Stimulated activated naive CD4-positive, alpha-beta T cell (primary cell): Measurements from ENCODE around the gene INTS14.
"Not testable (repeated sequence)": the region's sequence is repeated elsewhere in the genome, so short reads cannot be mapped to it uniquely, and the experiment has no call there.

Source experiments
- DNase-seq, 6 experiments: peaks; one replicate each; lab custom pipeline; 2025; lab: John Stamatoyannopoulos, UW

Gene INTS14

GRCh38 chr15:65579762-65580161, 31.2 kb downstream of the INTS14 start:
- DNase-seq = no peak

DNA sequence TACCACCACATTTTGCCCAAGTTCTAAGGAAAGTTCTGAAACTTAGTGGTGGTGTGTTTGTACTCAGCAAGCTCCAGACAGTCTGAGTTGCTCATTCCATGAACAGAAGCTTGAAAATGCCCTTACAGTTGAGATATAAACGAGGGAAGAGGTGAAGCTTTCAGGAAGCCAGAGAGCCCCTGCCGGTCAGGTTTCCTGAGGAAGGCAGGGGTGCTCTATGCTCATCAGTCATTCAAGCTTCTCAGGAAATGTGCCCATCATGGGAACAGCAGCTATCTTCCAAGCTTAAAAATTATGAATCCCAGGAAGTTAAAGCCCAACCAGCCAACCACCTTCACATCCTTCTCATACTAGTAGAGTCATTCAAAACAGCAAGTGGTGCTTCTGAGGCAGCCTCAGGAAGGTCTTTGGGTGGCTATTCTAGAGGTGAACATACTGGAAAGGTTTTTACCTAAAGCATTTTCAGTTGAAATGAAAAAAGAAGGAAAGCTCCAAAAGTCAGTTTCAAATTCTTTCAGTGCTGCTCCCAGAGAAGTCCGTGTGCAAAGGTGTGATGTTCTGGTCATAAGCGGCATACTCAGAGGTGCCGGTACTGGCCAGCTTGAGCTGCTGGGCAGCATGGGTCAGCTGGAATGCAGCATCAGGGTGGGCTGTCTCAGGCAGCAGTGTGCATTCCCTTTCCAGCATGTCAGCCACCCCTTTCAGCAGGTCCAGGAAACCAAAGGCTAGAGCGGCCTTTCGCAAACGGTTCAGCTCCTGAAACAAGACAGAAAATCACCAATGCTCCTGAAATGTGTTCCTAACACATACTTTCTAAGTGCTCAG, 31.8 kb downstream of the INTS14 start:
- no peak for DNase-seq

GRCh38 chr15:65577129-65577996, 33.6 kb downstream of the INTS14 start:
- no peak for DNase-seq

- DNase-seq = no peak
Observed at GRCh38 chr15:65576664-65577063, 34.3 kb downstream of the INTS14 start.

DNA sequence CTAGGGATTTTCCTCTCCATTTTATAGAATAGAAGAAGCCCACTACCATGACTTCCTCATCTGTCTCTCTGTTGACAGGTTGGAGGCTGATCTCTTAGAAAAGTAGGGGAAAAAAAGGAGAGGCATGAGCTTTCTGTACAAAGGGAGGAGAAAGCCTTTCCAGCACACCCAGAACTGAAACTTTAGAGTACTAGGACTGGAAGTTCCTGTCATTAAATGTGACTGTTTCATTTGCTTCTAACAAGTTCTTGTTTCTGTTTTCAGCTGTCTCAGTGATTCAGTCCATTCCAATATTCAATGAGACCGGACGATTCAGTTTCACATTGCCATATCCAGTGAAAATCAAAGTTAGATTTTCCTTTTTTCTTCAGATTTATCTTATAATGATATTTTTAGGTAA, 39.0 kb downstream of the INTS14 start:
- no peak for DNase-seq

GRCh38 chr15:65569728-65570127, 41.2 kb downstream of the INTS14 start:
- DNase-seq = no peak

- no peak for DNase-seq
Observed at GRCh38 chr15:65561934-65562333, 49.0 kb downstream of the INTS14 start.

GRCh38 chr15:65559941-65560340, 51.0 kb downstream of the INTS14 start:
- DNase-seq = no peak

DNA sequence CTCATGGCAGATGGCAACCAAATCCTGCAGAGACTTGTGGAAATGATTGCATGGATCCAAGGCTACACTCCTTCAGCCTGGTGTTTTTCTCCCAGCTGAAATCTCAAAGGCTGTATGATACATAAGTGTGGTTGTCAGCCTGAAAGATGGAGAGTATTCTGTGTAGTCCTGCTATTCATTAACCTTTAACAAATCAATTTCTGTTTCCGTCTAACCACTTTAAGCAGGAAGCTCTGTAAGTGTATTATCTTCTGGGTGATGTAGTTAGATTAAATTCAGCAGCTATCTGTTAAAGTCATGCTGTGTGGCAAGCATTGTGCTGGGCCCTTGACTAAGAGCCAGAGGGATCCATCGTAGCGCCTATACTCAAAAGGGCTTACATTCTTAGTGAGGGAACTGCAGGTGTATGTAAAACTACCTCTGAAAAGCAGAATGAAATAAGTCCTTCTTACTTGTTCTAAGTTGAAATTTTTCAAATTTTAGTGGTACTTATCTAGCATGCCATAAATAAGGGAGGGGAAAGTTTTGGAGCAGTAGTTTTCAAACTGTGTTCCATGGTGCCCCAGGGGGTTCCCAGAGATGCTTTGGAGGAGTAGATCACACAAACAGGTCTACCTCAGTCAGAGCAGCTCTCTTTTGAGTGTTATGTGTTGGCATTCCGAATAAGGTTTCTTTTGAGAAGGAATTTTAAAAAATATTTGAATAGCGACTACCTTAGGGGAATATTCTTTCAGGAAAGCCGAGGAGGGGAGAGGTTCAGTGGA, 51.8 kb downstream of the INTS14 start:
- DNase-seq = no peak

- DNase-seq = no peak
Observed at GRCh38 chr15:65558336-65558735, 52.6 kb downstream of the INTS14 start.

- DNase-seq = no peak
Observed at GRCh38 chr15:65556622-65557021, 54.3 kb downstream of the INTS14 start.

GRCh38 chr15:65553691-65554090, 57.2 kb downstream of the INTS14 start:
- no peak for DNase-seq

- DNase-seq = not testable (repeated sequence)
Observed at GRCh38 chr15:65552851-65553250, 58.1 kb downstream of the INTS14 start.

- DNase-seq = no peak
Observed at GRCh38 chr15:65551183-65551582, 59.7 kb downstream of the INTS14 start.

- DNase-seq = no peak
Observed at GRCh38 chr15:65550681-65551098, 60.2 kb downstream of the INTS14 start.

- DNase-seq = not testable (repeated sequence)
Observed at GRCh38 chr15:65549288-65549687, 61.6 kb downstream of the INTS14 start.

- DNase-seq = no peak
Observed at GRCh38 chr15:65547841-65548240, 63.1 kb downstream of the INTS14 start.

DNA sequence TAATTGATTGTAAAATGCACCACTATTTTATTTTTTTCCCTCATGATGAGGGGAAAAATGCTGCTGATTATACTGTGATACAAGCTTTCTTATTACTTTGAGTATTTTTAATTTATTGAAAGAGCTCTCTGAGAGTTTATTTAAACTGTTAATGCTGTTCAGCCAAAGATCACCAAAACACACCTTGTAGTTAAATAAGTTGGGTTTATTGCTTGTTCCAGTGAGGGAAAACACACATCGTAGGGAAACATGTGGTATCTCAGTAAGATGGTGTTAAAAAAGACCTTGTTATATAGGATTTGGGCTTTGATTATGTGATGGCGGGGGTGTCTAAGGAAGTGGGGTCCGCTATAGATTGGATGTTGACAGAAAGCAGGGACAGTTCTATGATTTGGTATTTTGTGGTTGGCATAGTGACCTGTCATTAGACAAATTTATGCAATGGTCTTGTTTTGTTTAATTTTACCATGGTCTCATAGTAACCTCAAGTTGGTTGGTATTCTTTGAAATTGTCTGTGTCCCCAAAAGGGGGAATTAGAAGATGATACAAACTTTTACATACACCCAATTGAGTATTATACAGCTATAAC, 69.6 kb downstream of the INTS14 start:
- DNase-seq = no peak

DNA sequence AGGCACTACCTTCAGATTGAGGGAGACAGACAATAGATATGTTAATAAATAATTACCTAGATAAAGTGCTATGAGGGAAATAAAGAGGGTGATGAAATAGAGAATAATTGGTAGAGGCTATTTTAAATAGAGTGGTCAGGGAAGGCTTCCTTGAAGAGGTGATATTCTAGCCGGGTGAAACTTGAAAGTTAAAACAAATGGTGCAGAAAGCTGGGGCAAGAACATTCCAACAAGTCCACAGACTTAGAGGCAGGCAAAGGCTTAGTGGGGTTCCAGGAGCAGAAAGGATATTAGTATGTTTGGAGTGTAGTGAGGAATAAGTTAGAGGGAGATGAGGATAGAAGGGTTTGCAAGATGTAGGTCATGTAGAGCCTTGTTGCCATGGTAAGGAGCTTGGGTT, 70.6 kb downstream of the INTS14 start:
- DNase-seq = no peak

GRCh38 chr15:65535192-65535591, 75.7 kb downstream of the INTS14 start:
- no peak for DNase-seq

GRCh38 chr15:65533057-65533756, 77.7 kb downstream of the INTS14 start:
- DNase-seq = no peak
